H1 (cell line): ENCODE data around the gene C1orf21. TPM values are rescaled to one million over a fixed set of nuclear protein-coding genes. Genes with fewer than 3 reads are reported as not detected.

Source experiments
- CTCF ChIA-PET: fragments of 300-600 bp; sonication (Branson Sonifier 250); formaldehyde crosslinking; loops from one replicate; lab custom pipeline; 2021; ENCODE audit not compliant: partially characterized antibody; lab: Charles Lee
- POLR2A ChIA-PET: fragments of 300-600 bp; sonication (Branson Sonifier 250); formaldehyde crosslinking; loops from one replicate; lab custom pipeline; 2021; ENCODE audit warnings: inconsistent platforms; ENCODE audit not compliant: partially characterized antibody; lab: Charles Lee
- DNase-seq, 2 experiments: peaks; one replicate each; pipeline versions ENCODE4 v3.0.0 to v3.0.0-alpha.2; 2010 to 2022; ENCODE audit warnings: low spot score in 2 of 2, low read depth in 1 of 2, mixed read lengths in 1 of 2
- FAIRE-seq: peaks from 2 replicates; lab custom pipeline; 2011; peaks lifted over from hg19 to GRCh38; lab: Jason Lieb, UNC
- H2AFZ ChIP-seq: 2 replicates; pipeline ENCODE4 v1.8.1; 2012; ENCODE audit warnings: low read length, inconsistent platforms
- H2AK5ac ChIP-seq: 2 replicates; pipeline ENCODE4 v1.6.1; 2013; ENCODE audit warnings: low read depth, low read length
- H2BK120ac ChIP-seq: replicated peaks from 2 replicates; pipeline ENCODE3; 2013; ENCODE audit warnings: low read depth, low read length, inconsistent platforms
- H2BK12ac ChIP-seq: 2 replicates; pipeline ENCODE4 v1.6.1; 2013; ENCODE audit warnings: low read depth, low read length
- H2BK15ac ChIP-seq: 2 replicates; pipeline ENCODE4 v1.6.1; 2013; ENCODE audit warnings: low read length
- H2BK20ac ChIP-seq: 2 replicates; pipeline ENCODE4 v1.6.1; 2013; ENCODE audit warnings: low read length
- H2BK5ac ChIP-seq: 2 replicates; pipeline ENCODE4 v1.6.1; 2013; ENCODE audit warnings: low read depth, low read length
- H3K14ac ChIP-seq: 2 replicates; pipeline ENCODE4 v1.6.1; 2013; ENCODE audit warnings: inconsistent platforms; ENCODE audit not compliant: insufficient read length
- H3K18ac ChIP-seq: 2 replicates; pipeline ENCODE4 v1.6.1; 2013; ENCODE audit warnings: low read length; ENCODE audit errors: extremely low read depth
- H3K23ac ChIP-seq: 2 replicates; pipeline ENCODE4 v1.6.1; 2013; ENCODE audit warnings: inconsistent platforms; ENCODE audit not compliant: insufficient read length
- H3K23me2 ChIP-seq: 2 replicates; pipeline ENCODE4 v1.6.1; 2013; ENCODE audit warnings: low read depth, low read length
- H3K27ac ChIP-seq: 2 replicates; pipeline ENCODE4 v1.6.1; 2011; ENCODE audit warnings: low read depth, low read length, inconsistent platforms
- H3K27me3 ChIP-seq, 4 experiments: replicated peaks in 1 of 4; 1 replicate in 1 of 4; 2 replicates in 3 of 4; pipeline versions ENCODE4 v1.6.1 to v1.8.1; 2011 to 2013; ENCODE audit warnings: low read length in 3 of 4, mild to moderate bottlenecking in 3 of 4, inconsistent platforms in 2 of 4, mixed read lengths in 2 of 4, moderate library complexity in 1 of 4; ENCODE audit not compliant: control insufficient read depth in 3 of 4, insufficient read depth in 3 of 4; ENCODE audit errors: extremely low read depth in 1 of 4
- H3K36me3 ChIP-seq, 4 experiments: 2 replicates each; pipeline versions ENCODE4 v1.6.1 to v1.8.1; 2011 to 2013; ENCODE audit warnings: mild to moderate bottlenecking in 4 of 4, low read length in 3 of 4, moderate library complexity in 2 of 4, control low read depth in 1 of 4, inconsistent platforms in 1 of 4; ENCODE audit not compliant: insufficient read depth in 4 of 4, control insufficient read depth in 2 of 4
- H3K4ac ChIP-seq: replicated peaks from 2 replicates; pipeline ENCODE3; 2013; ENCODE audit warnings: low read length, low read depth, mixed read lengths, inconsistent platforms; ENCODE audit not compliant: insufficient read length
- H3K4me1 ChIP-seq, 4 experiments: replicated peaks in 1 of 4; 1 replicate in 1 of 4; 2 replicates in 3 of 4; pipeline versions ENCODE4 v1.6.1 to v1.8.1; 2011 to 2013; ENCODE audit warnings: low read length in 3 of 4, inconsistent platforms in 2 of 4, mixed read lengths in 1 of 4; ENCODE audit not compliant: insufficient read depth in 4 of 4, control insufficient read depth in 3 of 4
- H3K4me2 ChIP-seq, 2 experiments: 2 replicates each; pipeline versions ENCODE4 v1.6.1 to v1.8.1; 2011 to 2013; ENCODE audit warnings: low read depth in 2 of 2, low read length in 2 of 2, control low read depth in 1 of 2, inconsistent platforms in 1 of 2, mild to moderate bottlenecking in 1 of 2; ENCODE audit not compliant: insufficient read depth in 1 of 2
- H3K4me3 ChIP-seq, 4 experiments: fragments of 200-600, 300-600 bp in 1 of 4; sonication (generic), shearing (Covaris generic), sonication (Bioruptor Twin) in 1 of 4; 2 replicates each; pipeline versions ENCODE4 v1.5.1 to v1.8.1; 2011 to 2016; ENCODE audit warnings: low read length in 4 of 4, low read depth in 3 of 4, control low read depth in 2 of 4, inconsistent platforms in 2 of 4, mild to moderate bottlenecking in 2 of 4, mixed read lengths in 1 of 4, moderate library complexity in 1 of 4; ENCODE audit not compliant: insufficient read depth in 2 of 4; ENCODE audit errors: extremely low read depth in 1 of 4
- H3K56ac ChIP-seq: replicated peaks from 2 replicates; pipeline ENCODE3; 2013; ENCODE audit warnings: low read depth, mild to moderate bottlenecking, mixed read lengths, low read length, inconsistent platforms; ENCODE audit not compliant: insufficient read length
- H3K79me1 ChIP-seq: 2 replicates; pipeline ENCODE4 v1.6.1; 2013; ENCODE audit warnings: low read depth, low read length, control low read depth
- H3K79me2 ChIP-seq, 2 experiments: 2 replicates each; pipeline versions ENCODE4 v1.6.1 to v1.8.1; 2012 to 2013; ENCODE audit warnings: low read length in 2 of 2, mild to moderate bottlenecking in 2 of 2, inconsistent platforms in 1 of 2; ENCODE audit not compliant: insufficient read depth in 2 of 2, control insufficient read depth in 1 of 2
- H3K9ac ChIP-seq, 4 experiments: replicated peaks in 1 of 4; 1 replicate in 1 of 4; 2 replicates in 3 of 4; pipeline versions ENCODE4 v1.6.1 to v1.8.1; 2011 to 2013; ENCODE audit warnings: low read depth in 3 of 4, low read length in 3 of 4, control low read depth in 2 of 4, mild to moderate bottlenecking in 2 of 4, moderate library complexity in 2 of 4, inconsistent platforms in 1 of 4; ENCODE audit errors: extremely low read depth in 1 of 4
- H3K9me3 ChIP-seq, 2 experiments: 2 replicates each; pipeline versions ENCODE4 v1.6.1 to v1.8.1; 2012 to 2013; ENCODE audit warnings: mild to moderate bottlenecking in 2 of 2, moderate library complexity in 2 of 2, control low read depth in 1 of 2, inconsistent platforms in 1 of 2, low read depth in 1 of 2, low read length in 1 of 2, mixed read lengths in 1 of 2; ENCODE audit not compliant: insufficient read depth in 2 of 2
- H4K20me1 ChIP-seq, 2 experiments: replicated peaks in 1 of 2; 2 replicates each; pipeline versions ENCODE3 to v1.8.1; 2011 to 2013; ENCODE audit warnings: inconsistent platforms in 2 of 2, low read length in 2 of 2, mild to moderate bottlenecking in 1 of 2; ENCODE audit not compliant: insufficient read depth in 2 of 2, control insufficient read depth in 1 of 2
- H4K5ac ChIP-seq: 2 replicates; pipeline ENCODE4 v1.6.1; 2013; ENCODE audit warnings: low read length, low read depth, mixed read lengths, inconsistent platforms; ENCODE audit not compliant: insufficient read length
- H4K8ac ChIP-seq: 2 replicates; pipeline ENCODE4 v1.8.0; 2013; ENCODE audit warnings: mild to moderate bottlenecking, moderate library complexity, low read length, inconsistent platforms; ENCODE audit not compliant: insufficient read depth; ENCODE audit errors: extremely low read depth
- H4K91ac ChIP-seq: replicated peaks from 2 replicates; pipeline ENCODE3; 2013; ENCODE audit warnings: low read length, mixed read lengths, inconsistent platforms; ENCODE audit not compliant: insufficient read length
- ATF3 ChIP-seq: IDR thresholded peaks from 2 replicates; pipeline ENCODE4 v1.6.1; 2011; ENCODE audit warnings: low read depth, mild to moderate bottlenecking, low read length; ENCODE audit not compliant: insufficient read depth
- BACH1 ChIP-seq: IDR thresholded peaks from 2 replicates; pipeline ENCODE4 v1.6.1; 2012; ENCODE audit warnings: low read length, improper control_type of control experiment
- GABPA ChIP-seq: IDR thresholded peaks from 2 replicates; pipeline ENCODE4 v1.6.1; 2011; ENCODE audit warnings: mild to moderate bottlenecking, low read length, moderate library complexity, borderline replicate concordance; ENCODE audit not compliant: insufficient read depth
- POLR2A ChIP-seq, 2 experiments: IDR thresholded peaks; 1 replicate in 1 of 2; 2 replicates in 1 of 2; pipeline ENCODE4 v1.6.1; 2011; ENCODE audit warnings: low read depth in 2 of 2, low read length in 2 of 2, mild to moderate bottlenecking in 2 of 2; ENCODE audit errors: control extremely low read depth in 1 of 2
- POLR2AphosphoS5 ChIP-seq: IDR thresholded peaks from 2 replicates; pipeline ENCODE4 v1.6.1; 2011; ENCODE audit warnings: low read depth, low read length
- TCF12 ChIP-seq: IDR thresholded peaks from 2 replicates; pipeline ENCODE4 v1.6.1; 2011; ENCODE audit warnings: low read depth, mild to moderate bottlenecking, low read length
- WGBS, 2 experiments: shearing (Covaris generic) in 1 of 2; methylation state at CpG; one replicate each; pipeline versions ENCODE4 v1.1.6 to v1.1.7; 2013 to 2015; ENCODE audit warnings: low lambda C conversion rate in 2 of 2, mixed read lengths in 2 of 2, inconsistent platforms in 1 of 2, low coverage in 1 of 2, missing lambda C conversion rate in 1 of 2; ENCODE audit not compliant: insufficient replicate concordance in 2 of 2, insufficient coverage in 1 of 2, insufficient read length in 1 of 2; ENCODE audit errors: extremely low coverage in 1 of 2, missing lambda C conversion rate in 1 of 2; 5-methylcytosine and 5-hydroxymethylcytosine counted together
- polyA plus RNA-seq, 7 experiments: library from polyadenylated mRNA; depleted of rRNA in 3 of 7; stranded (reverse) in 5 of 7; unstranded in 2 of 7; fragments of >200 nt in 5 of 7; fragments of 200-250 nt in 2 of 7; gene quantifications; 1 replicate in 5 of 7; 2 replicates in 1 of 7; 4 replicates in 1 of 7; pipeline versions ENCODE4 v1.2.1 to v1.2.3, GENCODE V29; 2011 to 2013; ENCODE audit warnings: missing spikeins in 2 of 7, mixed read lengths in 2 of 7
- total RNA-seq: library from RNA; stranded (reverse); fragmentation: NEBNext Ultra II Directional; extraction: Animal tissue kit (Norgen Biotek cat#: 25700); gene quantifications from 2 replicates; pipeline ENCODE4 v1.2.1, GENCODE V29; 2021

C1orf21 gene
- total and polyA plus RNA-seq, 2 of the 8 experiments (the other 6 are each of a cell fraction or from before 2014, with no cell fraction given) = 16.6 to 51.0 TPM

GRCh38 chr1:184527402-184527801, 140.6 kb downstream of the C1orf21 start:
- H2BK12ac ChIP-seq = no peak overlapping the region
- ChIA-PET CTCF (no interaction called here), POLR2A (interaction anchor here (0.6 kb wide), 1 partner anchor 20 kb away, joined by 3 read pairs; no protein-coding TSS in a partner anchor)
- H4K8ac ChIP-seq = no peak overlapping the region
- no peak overlapping the region for H4K5ac ChIP-seq
- no peaks in the 10 kb centered on the region for H4K20me1 ChIP-seq
- no peak overlapping the region for H3K56ac ChIP-seq
- no peak overlapping the region for H4K91ac ChIP-seq
- 94% methylated on average over 4 of the region's 4 CpGs; no CpG with 5 or more reads in 1 of the 2 experiments for WGBS, 2 experiments
- no peak for DNase-seq
- no peak overlapping the region for H2BK120ac ChIP-seq
- no peak overlapping the region for H3K9ac ChIP-seq
- H2BK15ac ChIP-seq = no peak overlapping the region
- H2BK20ac ChIP-seq = no peak overlapping the region
- H3K18ac ChIP-seq = no peak overlapping the region
- no peaks in the 10 kb centered on the region; a peak in 1 of 8 replicates for H3K36me3 ChIP-seq
- no peak overlapping the region for H3K14ac ChIP-seq
- H3K4ac ChIP-seq = no peak overlapping the region
- no peak overlapping the region for H2AFZ ChIP-seq
- TF ChIP-seq ATF3 (no peak), POLR2AphosphoS5 (no peak), GABPA (no peak), POLR2A (IDR thresholded peaks at IDR 0.05; ENCODE audit: control extremely low read depth in 1 of 2, low read depth in 2 of 2, low read length in 2 of 2) (no peak), BACH1 (no peak), TCF12 (no peak)
- H2BK5ac ChIP-seq = no peak overlapping the region
- H3K79me1 ChIP-seq = no peaks in the 10 kb centered on the region
- no peak overlapping the region for H3K23ac ChIP-seq
- no peak overlapping the region for H3K4me2 ChIP-seq
- no peak overlapping the region for H3K4me3 ChIP-seq
- H3K27ac ChIP-seq = no peak overlapping the region
- H3K4me1 ChIP-seq = no peaks in the 10 kb centered on the region
- no peak overlapping the region for H2AK5ac ChIP-seq
- no peaks in the 10 kb centered on the region for H3K27me3 ChIP-seq
- no peaks in the 10 kb centered on the region for H3K23me2 ChIP-seq
- no peaks in the 10 kb centered on the region for H3K9me3 ChIP-seq
- no peaks in the 10 kb centered on the region; a peak in 1 of 4 replicates for H3K79me2 ChIP-seq
- no peak for FAIRE-seq
